BJ (cell line): Measurements from ENCODE around the gene GCLC. TPM values are rescaled to one million over a fixed set of nuclear protein-coding genes. Genes with fewer than 3 reads are reported as not detected.

Experiments
- CTCF ChIA-PET: fragments of 350-600 bp; formaldehyde crosslinking; extraction: SDS; loops from one replicate; lab custom pipeline; 2021; ENCODE audit warnings: antibody characterized with exemption, inconsistent platforms; lab: Yijun Ruan, JAX
- POLR2A ChIA-PET: fragments of 300-600 bp; sonication (Branson Sonifier 250); formaldehyde crosslinking; extraction: SDS; loops from one replicate; lab custom pipeline; 2021; ENCODE audit warnings: antibody characterized with exemption; lab: Charles Lee
- DNase-seq: peaks from one replicate; pipeline ENCODE4 v3.0.0-alpha.2; 2011; ENCODE audit warnings: low read depth
- H3K27me3 ChIP-seq: 2 replicates; pipeline ENCODE4 v1.6.0; 2011; ENCODE audit warnings: low read length; ENCODE audit not compliant: control insufficient read depth, insufficient read depth
- H3K36me3 ChIP-seq: 2 replicates; pipeline ENCODE4 v1.5.1; 2011; ENCODE audit warnings: low read length; ENCODE audit not compliant: control insufficient read depth, insufficient read depth
- H3K4me3 ChIP-seq: 2 replicates; pipeline ENCODE4 v1.5.1; 2011; ENCODE audit warnings: low read depth, mild to moderate bottlenecking, control low read depth, low read length
- polyA plus RNA-seq: library from polyadenylated mRNA; depleted of rRNA; stranded (reverse); fragments of >200 nt; gene quantifications from 2 replicates; pipeline ENCODE4 v1.2.3, GENCODE V29; 2011
- TF ChIP-seq, protein P1 (sequence below): IDR thresholded peaks from 2 replicates; pipeline ENCODE4 v1.5.1; 2011; ENCODE audit warnings: low read depth, mild to moderate bottlenecking, control low read depth, inconsistent platforms, low read length, moderate library complexity; ENCODE audit not compliant: insufficient read depth

The GCLC gene
- polyA plus RNA-seq, 1 experiment: 8.4 TPM

DNA sequence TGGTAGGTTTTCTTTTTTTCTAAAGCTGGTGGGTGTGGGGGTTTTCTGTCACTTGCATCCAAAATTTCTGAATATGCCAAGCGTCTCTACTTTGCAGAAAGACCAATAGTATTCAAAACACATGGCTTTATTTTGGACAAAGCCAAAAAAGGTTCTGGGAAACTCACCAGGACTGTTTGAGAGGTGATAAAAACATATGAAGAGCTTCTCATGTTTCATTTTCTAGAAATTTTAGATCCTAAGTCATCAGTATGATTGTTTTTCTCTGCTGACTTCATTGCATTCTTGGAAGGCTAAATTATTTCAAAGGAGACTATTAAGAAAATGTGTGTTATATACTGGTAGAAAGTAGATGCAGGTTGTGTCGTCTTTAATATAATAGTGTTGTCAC is 51.3 kb downstream of the GCLC start:
- TF ChIP-seq, protein P1, sequence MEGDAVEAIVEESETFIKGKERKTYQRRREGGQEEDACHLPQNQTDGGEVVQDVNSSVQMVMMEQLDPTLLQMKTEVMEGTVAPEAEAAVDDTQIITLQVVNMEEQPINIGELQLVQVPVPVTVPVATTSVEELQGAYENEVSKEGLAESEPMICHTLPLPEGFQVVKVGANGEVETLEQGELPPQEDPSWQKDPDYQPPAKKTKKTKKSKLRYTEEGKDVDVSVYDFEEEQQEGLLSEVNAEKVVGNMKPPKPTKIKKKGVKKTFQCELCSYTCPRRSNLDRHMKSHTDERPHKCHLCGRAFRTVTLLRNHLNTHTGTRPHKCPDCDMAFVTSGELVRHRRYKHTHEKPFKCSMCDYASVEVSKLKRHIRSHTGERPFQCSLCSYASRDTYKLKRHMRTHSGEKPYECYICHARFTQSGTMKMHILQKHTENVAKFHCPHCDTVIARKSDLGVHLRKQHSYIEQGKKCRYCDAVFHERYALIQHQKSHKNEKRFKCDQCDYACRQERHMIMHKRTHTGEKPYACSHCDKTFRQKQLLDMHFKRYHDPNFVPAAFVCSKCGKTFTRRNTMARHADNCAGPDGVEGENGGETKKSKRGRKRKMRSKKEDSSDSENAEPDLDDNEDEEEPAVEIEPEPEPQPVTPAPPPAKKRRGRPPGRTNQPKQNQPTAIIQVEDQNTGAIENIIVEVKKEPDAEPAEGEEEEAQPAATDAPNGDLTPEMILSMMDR: no peak
- Histone ChIP-seq H3K36me3 (no peaks in the 10 kb centered on the region), H3K4me3 (no peak overlapping the region; the same call in 1 of the 2 replicates), H3K27me3 (no peaks in the 10 kb centered on the region)
- no peak for DNase-seq
- ChIA-PET CTCF (interaction anchor here (0.6 to 7.2 kb wide), 25 partner anchors 8 to 326 kb away, joined by 3 to 109 read pairs (median 4); partner anchors contain the start of gene GCLC), POLR2A (no interaction called here)

DNA sequence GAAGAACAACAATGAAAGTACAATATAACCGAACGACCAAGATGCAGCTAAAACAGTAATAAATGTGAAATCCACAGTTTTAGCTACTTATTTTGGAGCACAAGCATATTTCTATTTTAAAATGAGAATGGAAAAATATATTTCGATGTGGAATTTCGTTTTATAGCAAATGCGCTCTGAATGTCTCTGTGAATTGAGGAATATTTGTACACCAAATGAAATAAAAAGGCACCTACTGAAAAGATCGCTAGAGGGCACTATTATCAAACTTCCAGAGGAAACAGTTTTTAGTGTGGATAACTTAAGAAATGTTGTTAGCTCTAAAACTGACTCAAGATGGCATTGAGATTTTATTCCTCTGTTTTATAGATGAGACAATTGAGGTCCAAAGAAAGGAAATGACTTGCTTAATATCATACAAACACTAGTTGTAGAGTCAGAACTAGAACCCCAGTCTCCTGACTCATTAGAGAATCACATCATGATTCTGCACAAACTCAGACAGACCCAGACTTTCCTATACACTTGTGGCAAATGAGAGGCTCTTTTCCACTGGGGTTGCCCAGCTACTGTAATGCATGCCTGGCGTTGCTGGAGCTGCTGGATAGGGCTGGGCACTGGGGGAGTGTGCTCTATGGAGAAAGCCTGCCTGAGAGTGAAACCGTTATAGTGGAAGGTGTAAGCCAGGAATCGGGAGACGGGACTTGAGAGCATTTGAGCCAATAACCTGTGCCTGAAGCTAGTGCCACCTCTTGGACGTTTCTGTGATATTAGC is 51.9 kb downstream of the GCLC start:
- ChIA-PET CTCF (interaction anchor here (0.6 to 7.2 kb wide), 29 partner anchors 9 to 463 kb away, joined by 3 to 109 read pairs (median 4); partner anchors contain the start of gene GCLC), POLR2A (no interaction called here)
- Histone ChIP-seq H3K27me3 (no peaks in the 10 kb centered on the region), H3K4me3 (no peak overlapping the region; the same call in 1 of the 2 replicates), H3K36me3 (no peaks in the 10 kb centered on the region)
- DNase-seq: no peak
- TF ChIP-seq, protein P1: peak; percentile 69

DNA sequence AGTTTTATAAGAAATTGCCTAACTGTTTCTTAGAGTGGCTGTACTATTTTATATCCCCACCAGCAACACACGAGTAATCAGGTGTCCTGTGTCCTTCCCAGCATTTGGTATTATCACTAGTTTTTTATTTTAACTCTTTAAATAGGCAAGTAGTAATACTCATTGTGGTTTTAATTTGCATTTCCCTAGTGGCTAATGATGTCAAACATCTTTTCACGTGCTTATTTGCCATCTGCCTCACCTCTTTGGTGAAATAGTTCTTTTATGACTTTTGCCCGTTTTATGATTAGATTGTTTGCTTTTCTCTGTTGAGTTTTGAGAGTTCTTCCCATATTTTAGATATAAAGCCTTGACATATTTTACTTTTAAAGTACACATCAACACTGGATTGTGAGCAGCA is 57.8 kb downstream of the GCLC start:
- DNase-seq: no peak
- no peak overlapping the region for H3K4me3 ChIP-seq
- H3K36me3 ChIP-seq: no peaks in the 10 kb centered on the region
- CTCF ChIA-PET: interaction anchor here (1.2 kb wide), 1 partner anchor 165 kb away, joined by 3 read pairs; no protein-coding TSS in a partner anchor
- peaks cover 3% of the 10 kb centered on the region; the same call in 1 of the 2 replicates for H3K27me3 ChIP-seq
- POLR2A ChIA-PET: no interaction called here
- TF ChIP-seq, protein P1: no peak

DNA sequence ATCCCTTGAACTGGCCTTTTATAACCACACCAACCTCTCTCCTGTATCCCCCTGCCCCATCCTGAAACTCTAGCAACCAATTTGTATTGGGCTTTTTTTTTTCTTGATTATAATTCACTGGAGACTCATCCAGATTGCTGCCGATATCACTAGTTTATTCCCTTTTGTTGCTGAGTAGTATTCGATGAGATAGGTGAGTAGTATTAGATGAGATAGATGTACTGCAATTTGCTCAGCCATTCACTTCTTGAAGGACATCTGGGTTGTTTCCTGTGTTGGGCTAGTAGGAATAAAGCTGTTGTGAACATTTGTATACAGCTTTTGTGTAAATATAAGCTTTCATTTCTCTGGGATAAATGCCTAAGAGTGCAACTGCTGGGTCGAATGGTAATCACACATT is 58.2 kb downstream of the GCLC start:
- no peak overlapping the region for H3K4me3 ChIP-seq
- TF ChIP-seq, protein P1: no peak
- H3K27me3 ChIP-seq: peaks cover 3% of the 10 kb centered on the region; the same call in 1 of the 2 replicates
- ChIA-PET POLR2A (no interaction called here), CTCF (interaction anchor here (1.2 kb wide), 1 partner anchor 166 kb away, joined by 3 read pairs; no protein-coding TSS in a partner anchor)
- DNase-seq: no peak
- no peaks in the 10 kb centered on the region for H3K36me3 ChIP-seq
